Immature natural killer cell (primary cell): Measurements from ENCODE around the gene PAGE3. TPM values are rescaled to one million over a fixed set of nuclear protein-coding genes. Genes with fewer than 3 reads are reported as not detected.

Experiments
- DNase-seq, 3 donors: peaks; one replicate each; pipeline ENCODE4 v3.0.0; 2022; ENCODE audit warnings: mixed read lengths in 1 of 3
- H3K27ac Mint-ChIP-seq, 6 donors: one replicate each; pipeline ENCODE4 v1.8.0; 2020; ENCODE audit warnings: mixed read lengths in 6 of 6, mild to moderate bottlenecking in 5 of 6, inconsistent platforms in 4 of 6, moderate library complexity in 3 of 6
- H3K27me3 Mint-ChIP-seq, 3 donors: one replicate each; pipeline ENCODE4 v1.8.0; 2020 to 2021; ENCODE audit warnings: low read depth in 3 of 3, mild to moderate bottlenecking in 3 of 3, mixed read lengths in 3 of 3, moderate library complexity in 3 of 3, inconsistent platforms in 1 of 3
- H3K36me3 Mint-ChIP-seq, 3 donors: one replicate each; pipeline ENCODE4 v1.8.0; 2020; ENCODE audit warnings: mixed read lengths in 3 of 3, inconsistent platforms in 2 of 3, mild to moderate bottlenecking in 2 of 3
- H3K4me1 Mint-ChIP-seq, 2 donors: one replicate each; pipeline ENCODE4 v1.8.0; 2020; ENCODE audit warnings: inconsistent platforms in 2 of 2, mild to moderate bottlenecking in 2 of 2, mixed read lengths in 2 of 2, moderate library complexity in 1 of 2
- H3K4me3 Mint-ChIP-seq, 5 donors: one replicate each; pipeline ENCODE4 v1.8.0; 2020; ENCODE audit warnings: mild to moderate bottlenecking in 5 of 5, mixed read lengths in 5 of 5, inconsistent platforms in 3 of 5, moderate library complexity in 3 of 5
- H3K9me3 Mint-ChIP-seq, 6 donors: one replicate each; pipeline ENCODE4 v1.8.0; 2020; ENCODE audit warnings: mild to moderate bottlenecking in 6 of 6, mixed read lengths in 6 of 6, inconsistent platforms in 4 of 6, moderate library complexity in 3 of 6
- polyA plus RNA-seq, 3 donors: library from polyadenylated mRNA; unstranded; fragments of 300-500 nt; fragmentation: Illumina TruSeq; gene quantifications; one replicate each; pipeline ENCODE4 v1.2.3, GENCODE V29; 2021

PAGE3 gene, protein sequence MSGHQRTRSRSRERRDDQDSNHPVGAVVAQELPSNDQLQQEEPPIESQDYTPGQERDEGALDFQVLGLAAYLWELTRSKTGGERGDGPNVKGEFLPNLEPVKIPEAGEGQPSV
- polyA plus RNA-seq, result not detected

DNA sequence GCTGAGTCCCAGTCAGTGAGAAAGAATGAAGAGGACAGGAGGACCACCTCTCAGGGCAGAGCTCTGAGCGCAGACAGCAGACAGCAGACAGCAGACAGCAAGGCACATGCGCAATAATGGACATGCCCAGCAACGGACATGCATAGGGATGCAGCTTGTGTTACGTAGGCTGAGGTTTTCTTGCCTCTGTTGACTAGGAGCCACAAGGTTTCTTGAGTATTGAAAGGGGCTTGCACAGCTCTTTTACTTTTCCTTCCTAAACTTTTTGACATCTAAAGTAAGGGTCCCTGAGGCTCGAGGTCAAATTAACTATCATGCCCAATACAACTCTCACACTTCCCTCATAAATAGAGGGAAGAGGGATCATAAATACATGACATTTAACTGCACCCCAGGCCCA lies at the start of gene PAGE3:
TSS of gene PAGE3 (minus strand) at position 101 of the 400 bp plus-strand sequence. CDS start 1,013 bp downstream, outside the sequence.
- Mint-ChIP-seq H3K27me3 (peaks cover 0 to 5% (median 1%) of the 10 kb centered on the region in 3 donors), H3K4me1 (no peaks in the 10 kb centered on the region), H3K4me3 (no peak within 1 kb of the TSS), H3K36me3 (no peaks in the 10 kb centered on the region), H3K9me3 (no peaks in the 10 kb centered on the region), H3K27ac (no peak within 1 kb of the TSS)
- DNase-seq, result no peak

DNA sequence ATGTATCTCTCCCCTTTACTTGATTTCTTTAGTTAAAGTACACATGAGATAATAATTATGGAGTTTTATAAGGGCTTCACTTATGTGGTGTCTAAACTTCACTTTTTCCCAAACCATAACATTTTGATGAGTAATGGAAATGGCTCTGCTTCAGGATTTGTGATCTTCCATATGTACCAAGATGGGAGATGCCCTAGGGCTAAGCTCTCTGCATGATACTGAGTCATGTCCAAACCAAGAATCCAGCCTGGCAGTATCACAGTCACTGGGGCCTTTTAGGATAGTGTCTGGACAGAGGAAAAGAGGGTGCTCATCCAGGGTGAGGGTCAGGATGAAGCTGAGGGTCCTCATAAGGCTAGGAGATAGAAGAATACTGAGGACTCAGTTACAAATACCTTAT lies 47.9 kb upstream of the PAGE3 start:
- Mint-ChIP-seq H3K4me3 (no peak overlapping the region), H3K36me3 (no peaks in the 10 kb centered on the region), H3K9me3 (no peaks in the 10 kb centered on the region), H3K4me1 (no peaks in the 10 kb centered on the region), H3K27ac (no peak overlapping the region), H3K27me3 (peaks cover 0 to 3% (median 0%) of the 10 kb centered on the region in 3 donors)
- no peak for DNase-seq

DNA sequence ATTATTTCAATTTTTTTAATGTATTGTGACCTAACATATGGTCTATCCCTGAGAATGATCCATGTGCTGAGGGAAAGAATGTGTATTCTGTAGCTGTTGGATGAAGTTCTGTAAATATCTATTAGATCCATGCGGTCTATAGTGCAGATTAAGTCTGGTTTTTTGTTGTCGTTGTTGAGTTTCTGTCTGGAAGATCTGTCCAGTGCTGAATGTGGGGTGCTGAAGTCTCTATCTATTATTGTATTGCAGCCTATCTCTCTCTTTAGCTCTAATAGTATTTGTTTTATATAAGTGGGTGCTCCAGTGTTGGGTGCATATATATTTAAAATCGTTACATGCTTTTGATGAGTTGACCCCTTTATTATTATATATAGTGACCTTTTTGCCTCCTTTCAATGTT lies 26.2 kb upstream of the PAGE3 start:
- Mint-ChIP-seq H3K4me3 (no peak overlapping the region), H3K9me3 (no peaks in the 10 kb centered on the region), H3K27ac (no peak overlapping the region), H3K27me3 (peaks cover 2 to 22% (median 3%) of the 10 kb centered on the region in 3 donors), H3K4me1 (no peaks in the 10 kb centered on the region), H3K36me3 (no peaks in the 10 kb centered on the region)
- DNase-seq, result no peak

GRCh38 chrX:55279832-55280231 lies 15.1 kb upstream of the PAGE3 start:
- peaks cover 0 to 2% (median 0%) of the 10 kb centered on the region in 6 donors for H3K9me3 Mint-ChIP-seq

DNA sequence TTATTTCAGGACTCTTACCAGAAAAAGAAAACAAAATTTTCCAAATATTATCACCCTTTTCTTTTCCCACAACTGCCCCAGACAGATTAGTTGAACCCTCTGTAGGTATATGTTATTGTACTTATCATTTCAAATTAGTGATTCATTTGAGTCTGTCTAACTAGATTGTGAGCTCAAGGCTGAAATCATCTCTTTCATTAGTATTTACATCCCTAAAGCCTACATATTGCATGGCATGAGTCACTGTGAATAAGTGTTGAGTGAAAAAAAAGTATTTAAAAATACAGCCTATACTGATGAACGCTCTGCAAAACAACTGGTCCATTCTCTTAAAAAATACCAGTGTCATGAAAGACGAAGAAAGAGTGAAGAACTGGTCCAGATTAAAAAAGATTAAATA lies 3.9 kb downstream of the PAGE3 start:
- no peak overlapping the region for H3K27ac Mint-ChIP-seq
- no peaks in the 10 kb centered on the region for H3K4me1 Mint-ChIP-seq
- H3K4me3 Mint-ChIP-seq, result no peak overlapping the region
- no peaks in the 10 kb centered on the region for H3K36me3 Mint-ChIP-seq
- H3K27me3 Mint-ChIP-seq, result peaks cover 1 to 3% (median 1%) of the 10 kb centered on the region in 3 donors
- no peaks in the 10 kb centered on the region for H3K9me3 Mint-ChIP-seq
- no peak for DNase-seq

More at GRCh38 chrX:55279832-55280231, 15.1 kb upstream of the PAGE3 start:
- no peak for DNase-seq
- Mint-ChIP-seq H3K27me3 (peaks cover 0 to 8% (median 1%) of the 10 kb centered on the region in 3 donors), H3K4me3 (no peak overlapping the region), H3K36me3 (no peaks in the 10 kb centered on the region), H3K4me1 (no peaks in the 10 kb centered on the region), H3K27ac (no peak overlapping the region)

GRCh38 chrX:55253528-55253927 lies 11.2 kb downstream of the PAGE3 start:
- no peak overlapping the region for H3K4me3 Mint-ChIP-seq

DNA sequence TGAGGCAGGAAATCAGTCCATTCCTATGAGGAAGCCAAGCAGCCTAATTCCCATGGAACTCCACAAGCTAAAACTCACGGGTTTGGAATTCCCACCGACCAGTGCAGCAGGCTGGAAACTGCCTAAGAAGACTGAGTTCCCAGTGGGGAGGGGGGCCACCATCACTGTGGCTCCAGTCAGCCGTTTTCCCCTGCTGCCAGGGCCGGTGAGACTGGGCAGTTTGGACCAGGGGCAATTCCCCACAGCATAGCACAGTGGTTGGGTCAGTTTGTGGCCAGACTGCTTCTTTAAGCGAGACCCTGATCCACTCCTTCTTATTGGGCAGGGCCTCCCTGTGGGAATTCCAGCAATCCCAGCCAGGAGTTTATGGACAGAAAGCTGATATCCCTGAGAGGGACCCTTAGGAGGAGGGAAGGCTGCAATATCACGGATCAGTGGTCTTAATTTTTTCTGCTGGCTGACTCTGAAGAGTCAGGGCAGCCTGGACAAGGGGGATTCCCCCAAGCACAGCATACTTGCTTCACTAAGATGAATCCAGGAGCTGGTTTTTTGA lies 23.9 kb downstream of the PAGE3 start:
- H3K27me3 Mint-ChIP-seq, result peaks cover 0 to 14% (median 2%) of the 10 kb centered on the region in 3 donors
- no peak overlapping the region for H3K27ac Mint-ChIP-seq
- no peak for DNase-seq
- no peaks in the 10 kb centered on the region for H3K4me1 Mint-ChIP-seq
- peaks cover 0 to 5% (median 0%) of the 10 kb centered on the region in 6 donors for H3K9me3 Mint-ChIP-seq
- H3K36me3 Mint-ChIP-seq, result no peaks in the 10 kb centered on the region
- no peak overlapping the region for H3K4me3 Mint-ChIP-seq

More at GRCh38 chrX:55253528-55253927, 11.2 kb downstream of the PAGE3 start:
- no peaks in the 10 kb centered on the region for H3K4me1 Mint-ChIP-seq
- peaks cover 1 to 10% (median 1%) of the 10 kb centered on the region in 3 donors for H3K27me3 Mint-ChIP-seq
- DNase-seq, result no peak
- H3K36me3 Mint-ChIP-seq, result no peaks in the 10 kb centered on the region
- no peak overlapping the region for H3K27ac Mint-ChIP-seq
- no peaks in the 10 kb centered on the region for H3K9me3 Mint-ChIP-seq

DNA sequence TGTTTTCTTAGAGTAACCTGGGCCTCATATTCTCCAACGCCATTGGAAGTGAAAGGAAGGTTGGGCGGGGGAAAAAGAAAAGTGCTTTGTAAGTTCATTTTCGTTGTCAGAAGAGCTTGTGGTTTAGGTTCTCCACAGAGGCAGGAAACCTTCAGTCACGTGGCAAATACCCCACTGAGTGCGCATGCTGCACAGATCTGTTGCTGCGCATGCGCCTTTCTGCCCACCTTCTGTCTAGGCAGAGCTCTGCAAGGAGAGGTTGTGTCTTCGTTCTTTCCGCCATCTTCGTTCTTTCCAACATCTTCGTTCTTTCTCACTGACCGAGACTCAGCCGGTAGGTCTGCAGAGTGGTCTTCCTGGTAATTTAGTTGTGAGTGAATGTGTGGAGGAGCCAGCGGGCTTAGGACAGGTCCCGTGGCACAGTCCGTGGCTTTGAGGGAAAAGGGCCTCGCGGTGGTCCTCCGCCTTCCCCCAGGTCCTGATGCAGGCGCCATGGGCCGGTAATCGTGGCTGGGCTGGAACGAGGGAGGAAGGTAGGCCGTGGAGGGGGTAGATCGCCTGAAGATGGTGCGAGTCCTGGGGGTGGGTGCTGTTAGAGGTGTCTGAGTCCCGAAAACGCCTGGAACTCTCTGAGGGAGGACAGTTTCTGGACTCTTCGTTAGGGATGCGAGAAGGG lies 44.5 kb downstream of the PAGE3 start, which contains the start of gene PAGE5:
TSS of gene PAGE5 (plus strand) at position 228 of the 676 bp plus-strand sequence. CDS start 1,037 bp downstream, outside the sequence.
- no peaks in the 10 kb centered on the region for H3K4me1 Mint-ChIP-seq
- no peaks in the 10 kb centered on the region for H3K36me3 Mint-ChIP-seq
- H3K27me3 Mint-ChIP-seq, result peaks cover 0 to 13% (median 0%) of the 10 kb centered on the region in 3 donors
- no peak within 1 kb of the TSS for H3K4me3 Mint-ChIP-seq
- H3K27ac Mint-ChIP-seq, result no peak within 1 kb of the TSS
- H3K9me3 Mint-ChIP-seq, result no peaks in the 10 kb centered on the region
- DNase-seq, result no peak

DNA sequence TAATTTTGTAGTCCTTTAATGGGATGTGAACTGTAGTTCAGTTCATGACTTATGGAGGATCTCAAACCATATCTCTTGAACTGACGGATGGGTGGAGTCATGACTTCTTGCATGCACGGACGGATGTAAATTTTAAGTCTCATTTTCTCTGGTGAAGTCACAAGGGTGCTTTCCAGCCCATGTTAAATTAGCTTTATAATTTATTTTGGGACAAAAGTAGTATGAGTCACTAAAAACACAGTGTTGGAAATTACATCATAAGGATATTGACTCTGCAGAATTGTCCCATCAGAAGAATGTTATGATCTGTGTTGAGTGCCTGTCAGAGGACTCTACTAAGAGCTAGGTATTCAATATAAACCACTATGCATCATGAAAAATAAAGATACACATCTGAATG lies 51.3 kb downstream of the PAGE3 start:
- Mint-ChIP-seq H3K4me3 (no peak overlapping the region), H3K27me3 (peaks cover 0 to 6% (median 0%) of the 10 kb centered on the region in 3 donors), H3K36me3 (no peaks in the 10 kb centered on the region), H3K4me1 (no peaks in the 10 kb centered on the region), H3K9me3 (peaks cover 0 to 2% (median 0%) of the 10 kb centered on the region in 6 donors), H3K27ac (no peak overlapping the region)
- no peak for DNase-seq

DNA sequence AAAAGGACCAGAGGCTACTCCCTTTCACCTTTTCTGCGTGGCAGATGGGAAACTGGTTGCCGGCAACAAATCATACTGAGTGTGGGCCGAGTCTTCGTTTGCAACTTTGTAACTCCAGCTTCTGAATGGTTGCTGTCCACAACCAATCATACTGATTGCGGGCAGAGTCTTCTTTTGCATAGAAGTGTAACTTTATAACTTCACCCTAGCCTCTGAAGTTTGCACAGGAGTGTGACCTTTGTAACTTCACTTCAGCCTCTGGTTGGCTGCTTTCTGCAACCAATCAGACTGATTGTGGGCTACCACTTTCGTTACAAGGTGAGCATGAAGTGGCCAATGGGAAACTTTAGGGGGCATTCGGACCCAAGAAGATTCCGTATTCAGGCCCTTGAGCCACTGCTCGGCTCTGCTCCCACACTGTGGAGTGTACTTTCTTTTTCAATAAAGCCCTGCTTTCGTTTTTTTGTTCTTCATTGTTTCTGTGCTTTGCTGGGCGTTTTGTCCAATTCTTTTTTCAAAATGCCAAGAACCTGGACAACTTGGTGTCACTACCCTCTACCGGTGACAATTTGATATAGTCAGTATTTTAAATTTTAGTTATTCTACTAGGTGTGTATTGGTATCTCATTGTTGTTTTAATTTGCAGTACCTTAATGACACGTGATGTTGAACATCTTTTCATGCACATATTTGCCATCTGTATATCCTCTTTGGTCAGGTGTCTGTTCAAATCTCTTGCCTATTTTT lies 53.6 kb downstream of the PAGE3 start:
- Mint-ChIP-seq H3K27me3 (no peaks in the 10 kb centered on the region), H3K4me1 (no peaks in the 10 kb centered on the region), H3K9me3 (peaks cover 0 to 2% (median 0%) of the 10 kb centered on the region in 6 donors), H3K36me3 (no peaks in the 10 kb centered on the region), H3K27ac (no peak overlapping the region), H3K4me3 (no peak overlapping the region)
- no peak for DNase-seq

Other genes with a start within 250 kb of the PAGE3 start
- gene ALAS2, start 233.9 kb downstream of the PAGE3 start, polyA plus RNA-seq, result 1 to 10 TPM in 1 of 3 donors, under 1 TPM in 2; 0.17 to 8.6 (median 0.82) TPM
- not detected for gene PAGE2B, start 189.9 kb downstream of the PAGE3 start, polyA plus RNA-seq
- gene PAGE2, start 175.9 kb downstream of the PAGE3 start, polyA plus RNA-seq, result not detected
- not detected for gene PAGE5, start 44.6 kb downstream of the PAGE3 start, polyA plus RNA-seq
- gene MAGEH1, start 187.2 kb upstream of the PAGE3 start, polyA plus RNA-seq, result 10 to 100 TPM; 26.7 to 29.7 (median 27.0) TPM
- under 1 TPM in 1 of 3 donors, not detected in 2; 0.25 TPM for gene USP51, start 224.9 kb upstream of the PAGE3 start, polyA plus RNA-seq